ENCODE results near the gene ZNF697.

ZNF697 gene

GRCh38 chr1:119623193-119623515, 24.9 kb downstream of the ZNF697 start:
- CTCF ChIA-PET: no interaction called here

More at GRCh38 chr1:119623193-119623515, 24.9 kb downstream of the ZNF697 start:
- Histone ChIP-seq H3K4me1 (ENCODE audit: control insufficient read depth, insufficient read depth, low read length) (peaks cover 6% of the 10 kb centered on the region), H3K9me3 (ENCODE audit: control insufficient read depth, insufficient read depth, low read depth, low read length) (no peaks in the 10 kb centered on the region), H3K4me3 (ENCODE audit: low read depth, low read length) (no peak overlapping the region), H3K36me3 (ENCODE audit: control insufficient read depth in 2 of 2, insufficient read depth in 1 of 2, low read length in 2 of 2) (peaks cover 0 to 33% of the 10 kb centered on the region in 2 experiments; a peak in 2 of 3 replicates), H3K27ac (ENCODE audit: extremely low read depth, low read depth, low read length) (no peak overlapping the region)
- POLR2A ChIA-PET: no interaction called here
- TF ChIP-seq ZBTB10 (tag by site-specific recombination; IDR thresholded peaks at IDR 0.05) (no peak), ZNF391 (tag by site-specific recombination; IDR thresholded peaks at IDR 0.05; ENCODE audit: borderline replicate concordance, low read depth) (no peak), GLIS1 (tag by site-specific recombination; IDR thresholded peaks at IDR 0.05) (no peak), ZNF514 (tag by site-specific recombination; IDR thresholded peaks at IDR 0.05) (no peak), ZSCAN4 (tag by site-specific recombination; IDR thresholded peaks at IDR 0.05) (no peak), ZBTB44 (tag by site-specific recombination; IDR thresholded peaks at IDR 0.05) (no peak), ZFP3 (tag by site-specific recombination; IDR thresholded peaks at IDR 0.05; ENCODE audit: low read depth) (no peak), ZSCAN30 (tag by site-specific recombination; IDR thresholded peaks at IDR 0.05) (no peak), ZNF692 (tag by site-specific recombination; IDR thresholded peaks at IDR 0.05) (no peak), ZNF169 (tag by site-specific recombination; IDR thresholded peaks at IDR 0.05) (no peak), ZNF596 (tag by site-specific recombination; IDR thresholded peaks at IDR 0.05) (no peak), ZNF239 (tag by site-specific recombination; IDR thresholded peaks at IDR 0.05) (no peak), ZNF544 (tag by site-specific recombination; IDR thresholded peaks at IDR 0.05) (no peak), ZNF473 (tag by site-specific recombination; IDR thresholded peaks at IDR 0.05) (no peak), KLF9 (tag by site-specific recombination; IDR thresholded peaks at IDR 0.05; ENCODE audit: low read depth) (no peak), ZNF280D (tag by site-specific recombination; IDR thresholded peaks at IDR 0.05) (no peak)
